ENCODE results near the gene COQ8A. TPM values are rescaled to one million over a fixed set of nuclear protein-coding genes. Genes with fewer than 3 reads are reported as not detected.
A peak's percentile ranks its signal among the peaks of the same experiment; 100 is the strongest.

Gene COQ8A
- total RNA-seq, 2 donors from 2014 or later = 116 to 134 TPM

- Histone ChIP-seq H3K4me1 (peaks cover 41% of the 10 kb centered on the region), H3K36me3 (replicated peaks in 1 of 2; ENCODE audit: insufficient read depth in 1 of 2, low read depth in 2 of 2) (peaks cover 3 to 4% of the 10 kb centered on the region in 2 donors), H3K9me3 (no peaks in the 10 kb centered on the region), H3K27me3 (no peaks in the 10 kb centered on the region), H3K4me3 (no peak overlapping the region), H3K27ac (peak overlapping the region; percentile 5 to 69 (median 61))
- intact Hi-C loops (cut with DNase I) = no loop called here
- TF ChIP-seq CTCF (IDR thresholded peaks at IDR 0.05) (no peak), POLR2A (IDR thresholded peaks at IDR 0.05) (no peak)
- ATAC-seq = peak; percentile 54
- peak; percentile 45 to 65 (median 55) for DNase-seq
- 38 to 41% methylated on average over 10 of the region's 10 CpGs for WGBS, 2 donors
These were observed 50.1 kb downstream of the COQ8A start for GRCh38 chr1:226990133-226990716.

- intact Hi-C loops (cut with DNase I) = no loop called here
- DNase-seq (no peak), ATAC-seq (no peak)
- Histone ChIP-seq H3K27me3 (no peaks in the 10 kb centered on the region), H3K9me3 (no peaks in the 10 kb centered on the region), H3K27ac (no peak overlapping the region), H3K36me3 (replicated peaks in 1 of 2; ENCODE audit: insufficient read depth in 1 of 2, low read depth in 2 of 2) (no peaks in the 10 kb centered on the region), H3K4me1 (peaks cover 41% of the 10 kb centered on the region), H3K4me3 (no peak overlapping the region)
- TF ChIP-seq CTCF (IDR thresholded peaks at IDR 0.05) = no peak
- no peak for TF ChIP-seq POLR2A (IDR thresholded peaks at IDR 0.05)
- 88 to 93% methylated on average over 4 of the region's 4 CpGs for WGBS, 2 donors
These were observed 51.8 kb downstream of the COQ8A start for GRCh38 chr1:226991920-226992319.

GRCh38 chr1:226993814-226994585 is 53.9 kb downstream of the COQ8A start:
- Histone ChIP-seq H3K4me3 (no peak overlapping the region), H3K36me3 (replicated peaks in 1 of 2; ENCODE audit: insufficient read depth in 1 of 2, low read depth in 2 of 2) (no peaks in the 10 kb centered on the region), H3K4me1 (peaks cover 24% of the 10 kb centered on the region), H3K27ac (no peak overlapping the region), H3K27me3 (no peaks in the 10 kb centered on the region), H3K9me3 (no peaks in the 10 kb centered on the region)
- intact Hi-C loops (cut with DNase I) = no loop called here
- DNase-seq (no peak), ATAC-seq (no peak)
- WGBS, 2 donors = 80 to 87% methylated on average over 22 of the region's 22 CpGs
- TF ChIP-seq POLR2A (IDR thresholded peaks at IDR 0.05) (no peak), CTCF (IDR thresholded peaks at IDR 0.05) (no peak)

- ATAC-seq (no peak), DNase-seq (no peak)
- H3K9me3 ChIP-seq = no peaks in the 10 kb centered on the region
- WGBS, 2 donors = 90% methylated on average over 18 of the region's 18 CpGs
- intact Hi-C loops (cut with DNase I) = no loop called here
- H3K27me3 ChIP-seq = no peaks in the 10 kb centered on the region
- no peak overlapping the region for H3K27ac ChIP-seq
- TF ChIP-seq POLR2A (IDR thresholded peaks at IDR 0.05) = no peak
- no peak for TF ChIP-seq CTCF (IDR thresholded peaks at IDR 0.05)
- H3K4me3 ChIP-seq = no peak overlapping the region
- peaks cover 16% of the 10 kb centered on the region for H3K4me1 ChIP-seq
- no peaks in the 10 kb centered on the region for H3K36me3 ChIP-seq (replicated peaks in 1 of 2; ENCODE audit: insufficient read depth in 1 of 2, low read depth in 2 of 2)
These were observed 54.7 kb downstream of the COQ8A start for GRCh38 chr1:226994586-226995364.
